GM18861 (cell line): ENCODE data around the gene GNG11.

Experiments
- ATAC-seq: cut with Tn5 transposase; IDR thresholded peaks from one replicate; pipeline ENCODE4 v1.9.1; 2021; ENCODE audit not compliant: unreplicated experiment

The GNG11 gene

DNA sequence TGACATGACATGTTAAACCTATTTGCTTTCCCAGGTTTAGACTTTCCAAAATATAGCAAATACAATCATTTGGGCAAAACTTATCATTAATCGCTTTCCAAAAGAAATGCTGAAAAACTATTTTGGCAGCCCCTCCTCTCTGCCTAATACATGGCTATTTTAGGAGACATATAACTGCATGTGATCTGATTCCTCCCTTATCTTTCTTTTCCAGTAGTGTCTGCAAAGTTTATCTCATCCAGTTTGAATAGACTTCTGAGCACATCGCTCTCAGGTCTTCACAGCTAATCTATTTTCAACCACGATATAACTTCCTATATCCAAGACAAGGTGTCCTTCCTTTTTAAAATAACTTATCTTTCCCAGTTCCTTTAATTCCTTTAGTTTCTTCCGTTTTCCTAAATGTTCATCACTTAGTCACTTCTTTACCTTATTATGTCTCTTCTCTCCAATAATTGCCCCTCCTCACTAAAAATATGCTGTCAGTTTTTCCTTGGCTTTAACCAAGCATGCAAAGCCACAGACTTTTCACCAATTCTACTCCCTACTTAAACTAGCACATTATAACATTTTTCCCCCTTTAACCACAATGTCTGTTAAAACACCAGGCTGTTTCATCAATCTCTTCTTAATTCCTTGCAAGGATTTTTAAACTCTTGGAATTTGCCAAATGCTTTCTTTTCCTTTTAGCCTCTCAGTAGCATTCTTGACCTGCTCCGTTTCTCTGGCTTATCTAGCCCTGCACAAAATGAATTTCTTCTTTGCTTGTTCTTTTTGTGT is 24.4 kb downstream of the GNG11 start:
- ATAC-seq: no peak

DNA sequence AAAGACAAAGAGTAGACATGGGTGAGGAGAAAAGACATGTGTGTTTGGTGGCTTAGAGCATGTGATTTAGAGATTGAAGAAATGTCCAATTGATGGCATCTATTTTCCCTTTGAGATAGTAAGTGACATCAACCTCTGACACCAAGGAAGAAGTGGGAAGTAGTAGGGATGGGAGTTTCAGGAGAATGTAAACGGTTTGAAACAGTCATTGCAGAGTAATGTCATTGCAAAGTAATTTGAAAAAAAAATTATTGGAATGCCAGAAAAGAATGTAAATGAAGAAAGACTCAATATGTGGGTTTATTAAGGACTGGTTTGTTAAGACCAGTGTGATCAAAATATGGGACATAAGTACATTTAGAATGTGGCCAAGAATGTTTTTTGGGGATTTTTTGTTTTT is 26.6 kb downstream of the GNG11 start:
- ATAC-seq: no peak

DNA sequence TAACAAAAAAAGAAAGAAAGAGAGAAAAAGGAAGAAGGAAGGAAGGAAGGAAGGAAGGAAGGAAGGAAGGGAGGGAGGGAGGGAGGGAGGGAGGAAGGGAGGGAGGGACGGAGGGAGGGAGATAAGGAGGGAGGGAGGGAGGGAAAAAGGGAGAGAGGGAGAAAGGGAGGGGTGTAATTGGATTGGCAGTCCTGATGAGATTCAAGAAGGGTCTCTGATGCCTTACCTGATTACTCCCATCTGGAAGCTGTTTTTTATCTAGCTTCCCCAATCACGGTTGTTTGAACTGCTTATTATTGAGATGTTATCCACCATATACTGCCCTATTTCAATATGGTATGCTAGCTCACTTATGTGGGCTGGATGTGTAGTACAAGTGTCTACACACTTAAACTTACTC is 27.3 kb downstream of the GNG11 start:
- ATAC-seq: no peak

DNA sequence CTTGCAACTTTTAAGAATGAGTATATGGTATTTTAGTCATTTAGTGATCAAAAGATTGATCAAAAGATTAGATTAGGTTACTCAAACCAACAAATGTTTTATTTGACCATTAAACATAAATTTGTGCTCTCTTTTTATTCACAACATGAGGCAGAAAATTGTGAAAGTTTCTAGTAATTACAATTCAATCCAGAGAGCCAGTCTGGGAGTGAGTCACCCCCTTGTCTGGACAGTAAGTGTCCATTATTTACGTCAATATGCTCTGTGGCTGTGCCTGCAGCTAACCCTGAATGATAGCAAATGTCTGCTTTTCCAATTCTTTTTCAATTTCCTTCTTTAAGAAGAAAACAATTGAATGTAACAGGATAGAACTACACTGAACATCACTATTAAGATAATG is 27.9 kb downstream of the GNG11 start:
- no peak for ATAC-seq

DNA sequence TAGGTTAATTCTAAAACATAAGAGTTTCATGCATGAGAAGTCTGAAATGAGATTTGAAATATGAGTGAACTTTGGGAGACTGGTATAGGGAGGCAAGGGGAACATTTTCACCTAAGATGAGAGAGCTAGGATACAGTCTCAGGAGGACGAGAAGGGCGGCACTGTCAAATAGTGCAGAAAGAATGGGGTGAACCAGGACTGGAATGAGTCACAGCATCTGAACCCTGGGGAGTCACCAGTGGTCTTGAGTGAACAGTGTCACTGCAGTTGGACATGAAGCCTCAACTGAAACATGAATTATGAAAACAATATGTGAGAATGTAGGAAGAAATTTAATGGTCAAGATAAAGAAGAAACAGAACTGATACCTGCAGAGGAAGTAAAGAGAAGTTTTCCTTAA is 33.8 kb downstream of the GNG11 start:
- ATAC-seq: peak; percentile 85

DNA sequence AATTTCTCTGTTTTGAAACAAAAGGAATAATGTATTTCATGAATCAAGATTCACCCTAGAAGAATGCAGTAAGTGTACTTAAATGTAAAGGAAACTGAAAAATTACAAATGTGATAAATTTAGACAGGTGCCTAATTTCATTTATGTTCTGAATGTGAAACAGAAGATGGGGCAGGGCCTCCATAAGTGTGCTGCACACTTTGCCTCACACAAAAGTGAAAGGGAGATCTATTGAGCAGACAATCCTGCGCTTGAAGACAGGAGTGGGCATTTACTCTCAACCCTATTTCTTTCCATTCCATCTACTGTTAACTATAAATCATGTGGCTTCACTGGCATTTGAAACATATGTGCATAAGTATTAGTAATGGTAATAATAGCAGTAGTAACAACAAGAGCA is 36.2 kb downstream of the GNG11 start:
- ATAC-seq: no peak

DNA sequence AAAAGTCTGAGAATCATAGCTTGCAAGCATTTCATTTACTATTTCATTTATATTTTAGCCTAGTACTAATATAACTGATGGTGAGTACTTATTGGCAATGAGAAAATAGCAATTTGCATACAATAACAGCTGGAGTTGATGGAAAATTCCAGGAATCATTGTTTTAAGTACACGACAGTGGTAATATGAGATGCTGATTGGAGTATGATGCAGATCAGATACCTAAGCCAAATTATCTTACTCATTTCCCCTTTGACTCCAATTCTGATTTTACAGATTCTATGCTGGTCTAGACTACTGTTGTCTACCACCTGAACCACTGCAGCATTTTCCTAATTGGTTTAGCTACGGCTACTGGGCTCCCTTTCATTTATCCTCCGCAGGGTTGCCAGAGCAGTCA is 36.7 kb downstream of the GNG11 start:
- no peak for ATAC-seq

DNA sequence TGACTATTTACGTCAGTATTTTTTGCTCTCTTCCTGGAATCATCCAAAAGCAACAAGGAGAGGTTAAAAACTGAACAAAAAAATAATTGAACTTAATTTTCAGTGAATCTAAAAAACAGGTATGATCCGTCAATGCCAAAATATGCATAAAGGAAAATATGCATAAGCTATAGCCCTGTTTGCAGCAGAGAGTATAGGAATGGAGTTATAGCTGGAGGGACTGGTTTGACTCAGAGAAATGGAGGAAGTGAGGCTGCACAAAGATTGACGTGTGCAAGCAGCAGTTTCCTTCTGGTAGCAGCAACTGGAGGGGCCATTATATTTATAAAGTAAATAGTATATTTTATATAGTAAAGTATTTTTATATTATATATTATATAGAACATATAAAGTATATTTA is 37.1 kb downstream of the GNG11 start:
- no peak for ATAC-seq

DNA sequence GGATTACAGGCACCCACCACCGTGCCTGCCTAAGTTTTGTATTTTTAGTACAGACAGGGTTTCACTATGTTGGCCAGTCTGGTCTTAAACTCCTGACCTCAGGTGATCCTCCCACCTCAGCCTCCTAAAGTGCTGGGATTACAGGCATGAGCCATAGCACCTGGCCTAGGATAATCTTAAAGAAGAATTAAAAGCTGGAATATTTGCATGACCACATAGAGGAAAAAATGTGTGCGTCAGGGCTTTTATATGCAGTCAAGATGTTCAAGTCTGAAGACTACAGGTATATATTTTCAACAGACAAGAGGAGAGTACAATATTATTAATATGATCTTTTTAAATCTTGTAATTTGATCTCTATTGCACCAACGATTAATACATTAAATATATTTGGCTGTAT is 39.5 kb downstream of the GNG11 start:
- ATAC-seq: no peak

DNA sequence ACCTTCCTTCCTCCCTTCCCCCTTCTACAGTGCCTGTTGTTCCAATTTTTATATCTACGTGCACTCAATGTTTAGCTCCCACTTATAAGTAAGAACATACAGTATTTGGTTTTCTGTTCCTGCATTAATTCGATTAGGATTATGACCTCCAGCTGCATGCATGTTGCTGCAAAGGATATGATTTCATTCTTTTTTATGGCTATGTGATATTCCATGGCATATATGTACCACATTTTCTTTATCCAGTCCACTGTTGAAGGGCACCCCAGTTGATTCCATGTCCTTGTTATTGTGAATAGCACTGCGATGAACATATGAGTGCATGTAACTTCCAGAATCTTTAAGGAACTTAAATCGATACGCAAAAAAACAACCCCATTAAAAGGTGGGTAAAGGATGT is 42.7 kb downstream of the GNG11 start:
- no peak for ATAC-seq

DNA sequence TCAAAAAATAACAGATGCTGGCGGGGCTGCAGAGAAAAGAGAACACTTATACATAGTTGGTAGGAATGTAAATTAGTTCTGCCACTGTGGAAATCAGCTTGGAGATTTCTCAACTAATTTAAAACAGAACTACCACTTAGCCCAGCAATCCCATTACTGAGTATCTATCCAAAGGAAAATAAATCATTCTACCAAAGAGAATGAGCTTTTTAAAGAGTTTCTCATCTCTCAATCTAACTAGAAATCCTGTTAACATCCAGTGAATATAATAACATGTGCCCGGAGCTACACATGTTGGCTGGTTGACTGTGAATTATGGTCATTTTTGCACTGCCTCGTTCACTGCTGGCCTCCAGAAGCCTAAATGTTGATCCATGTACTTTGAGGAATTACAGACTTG is 43.3 kb downstream of the GNG11 start:
- no peak for ATAC-seq

DNA sequence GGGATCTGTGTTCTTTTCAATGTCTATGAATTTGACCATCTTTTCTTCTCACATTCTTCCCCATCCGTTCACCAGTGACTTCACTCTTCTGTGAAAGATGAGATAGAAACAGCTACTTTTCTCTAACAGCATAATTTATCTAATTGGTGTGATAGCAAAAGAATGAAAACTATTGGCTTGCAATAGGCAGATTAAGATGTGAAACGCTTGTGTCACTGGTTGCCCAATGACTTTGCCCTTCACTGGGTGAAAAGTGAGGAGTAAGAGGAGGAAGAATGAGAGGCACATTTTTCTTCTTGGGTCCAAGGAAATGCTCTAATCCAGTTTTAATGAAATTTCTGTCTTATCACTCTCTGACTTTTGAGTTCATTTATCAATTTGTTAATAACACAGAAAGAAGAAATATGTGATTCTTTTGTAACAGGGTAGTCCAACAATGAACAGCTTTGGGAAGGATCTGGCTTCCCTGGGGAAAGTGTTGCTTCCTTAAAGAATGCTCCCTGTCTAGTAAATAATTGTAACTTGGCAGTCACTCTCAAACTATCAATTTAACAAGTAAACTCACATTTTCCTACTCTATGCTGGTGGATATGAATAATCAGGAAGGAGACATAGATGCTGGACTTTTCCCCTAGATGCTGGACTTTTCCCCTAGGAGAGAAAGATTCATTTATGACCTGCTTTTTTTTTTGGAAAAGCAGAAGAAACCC is 47.5 kb downstream of the GNG11 start:
- ATAC-seq: no peak

DNA sequence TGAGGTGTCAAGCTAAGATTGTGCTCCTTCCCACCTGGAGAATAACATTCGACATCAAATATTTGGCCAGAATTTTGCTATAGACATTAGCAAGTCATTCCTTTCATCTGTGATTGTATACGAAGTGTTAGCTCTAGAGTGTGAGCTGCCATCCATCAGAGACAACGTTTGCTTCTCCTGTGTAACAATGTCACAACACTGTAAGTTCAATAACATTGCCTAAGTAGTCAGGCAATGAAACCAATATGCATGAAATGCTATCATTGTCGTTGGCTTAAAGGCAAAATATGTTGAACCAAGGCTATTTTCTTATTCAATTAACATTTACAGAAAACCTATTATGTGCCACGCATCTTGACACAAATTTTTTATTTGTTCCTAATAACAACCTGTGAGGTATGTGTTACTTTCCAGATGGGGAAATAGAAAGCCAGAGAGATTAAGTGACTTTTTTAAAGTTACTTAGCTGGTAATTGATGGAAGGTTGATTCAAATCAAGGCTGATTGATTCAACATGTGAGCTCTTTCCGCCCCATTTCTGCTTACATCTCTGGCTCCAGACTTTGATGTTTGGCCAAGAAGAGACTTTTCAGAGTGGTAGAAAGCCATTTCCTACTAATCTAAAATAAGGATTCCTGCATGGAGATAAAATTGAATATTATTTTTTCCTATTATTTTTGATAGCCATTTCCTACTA is 50.6 kb downstream of the GNG11 start:
- ATAC-seq: no peak

DNA sequence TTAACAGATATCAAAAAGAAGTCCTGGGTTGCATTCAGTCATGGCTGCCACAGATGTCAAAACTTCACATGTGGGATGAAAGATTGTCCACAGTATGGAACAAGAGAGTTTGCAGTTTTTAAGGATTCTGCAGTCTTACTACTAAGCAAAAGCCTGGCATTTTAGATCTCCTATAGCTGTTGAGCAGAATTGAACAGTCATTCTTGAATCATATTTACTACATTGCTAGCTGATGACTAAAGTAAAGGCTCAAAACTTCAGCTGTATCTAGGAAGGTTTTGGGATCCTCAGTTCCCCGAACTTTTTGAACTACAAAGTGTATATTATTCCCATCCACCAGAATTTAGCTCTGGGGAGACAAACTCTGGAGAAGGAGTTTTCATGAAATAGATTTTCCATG is 51.6 kb downstream of the GNG11 start:
- no peak for ATAC-seq

DNA sequence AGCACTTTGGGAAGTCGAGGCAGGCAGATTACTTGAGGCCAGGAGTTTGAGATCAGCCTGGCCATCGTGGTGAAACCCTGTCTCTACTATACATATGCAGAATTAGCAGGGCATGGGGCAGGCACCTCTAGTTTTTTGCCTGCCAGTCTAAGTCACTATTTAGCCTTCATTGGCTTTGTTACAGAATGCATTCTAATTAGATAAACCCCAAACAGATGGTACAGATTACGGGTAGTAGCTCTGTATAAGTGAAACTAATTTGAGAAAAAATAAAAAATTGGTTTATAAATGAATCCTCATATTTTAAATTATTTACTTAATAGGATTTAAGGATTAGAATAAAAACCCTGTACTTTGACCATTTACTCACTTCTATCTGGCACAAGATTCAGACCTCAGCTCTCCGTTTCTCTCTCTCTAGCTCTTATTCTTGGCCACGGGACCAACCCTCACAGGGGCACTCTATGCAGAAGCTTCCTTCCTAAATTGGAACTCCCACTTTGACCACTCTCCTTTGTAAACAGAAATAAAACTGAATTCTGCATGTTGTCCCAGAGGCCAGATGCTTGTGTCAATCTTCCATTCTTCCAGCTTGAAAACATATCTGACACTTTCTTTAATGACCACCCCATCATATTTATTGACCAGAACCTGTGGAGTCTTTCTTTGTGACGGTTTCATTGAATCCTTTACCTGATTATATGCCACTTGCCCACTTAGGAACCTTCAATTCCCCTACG is 55.8 kb downstream of the GNG11 start:
- no peak for ATAC-seq
